Measurements from ENCODE around the gene SHLD1. TPM values are rescaled to one million over a fixed set of nuclear protein-coding genes. Genes with fewer than 3 reads are reported as not detected.

The SHLD1 gene
- total RNA-seq, 1 donor from 2014 or later, result 6.9 TPM

GRCh38 chr20:5890773-5891441 lies 140.7 kb downstream of the SHLD1 start:
- no peaks in the 10 kb centered on the region for H3K4me1 Mint-ChIP-seq

GRCh38 chr20:5893052-5893451 lies 142.9 kb downstream of the SHLD1 start:
- Mint-ChIP-seq H3K36me3 (ENCODE audit: low read depth) (no peaks in the 10 kb centered on the region), H3K4me3 (no peak overlapping the region), H3K27me3 (ENCODE audit: low read depth) (peaks cover 39% of the 10 kb centered on the region), H3K9me3 (no peaks in the 10 kb centered on the region), H3K4me1 (no peaks in the 10 kb centered on the region), H3K27ac (ENCODE audit: unreplicated experiment) (no peak overlapping the region)
- no peak for TF ChIP-seq CTCF (conservative IDR thresholded peaks at IDR 0.05)
- DNase-seq (ENCODE audit: low read depth, low spot score), result no peak

More at GRCh38 chr20:5890773-5891441, 140.7 kb downstream of the SHLD1 start:
- DNase-seq (ENCODE audit: low read depth, low spot score), result no peak
- Mint-ChIP-seq H3K9me3 (no peaks in the 10 kb centered on the region), H3K36me3 (ENCODE audit: low read depth) (no peaks in the 10 kb centered on the region), H3K27me3 (ENCODE audit: low read depth) (peaks cover 23% of the 10 kb centered on the region), H3K4me3 (no peak overlapping the region), H3K27ac (ENCODE audit: unreplicated experiment) (no peak overlapping the region)
- no peak for TF ChIP-seq CTCF (conservative IDR thresholded peaks at IDR 0.05)

GRCh38 chr20:5893621-5894020 lies 143.4 kb downstream of the SHLD1 start:
- no peak for TF ChIP-seq CTCF (conservative IDR thresholded peaks at IDR 0.05)
- no peak overlapping the region for H3K27ac Mint-ChIP-seq (ENCODE audit: unreplicated experiment)
- no peak for DNase-seq (ENCODE audit: low read depth, low spot score)
- H3K4me3 Mint-ChIP-seq, result no peak overlapping the region
- H3K4me1 Mint-ChIP-seq, result no peaks in the 10 kb centered on the region
- no peaks in the 10 kb centered on the region for H3K36me3 Mint-ChIP-seq (ENCODE audit: low read depth)
- no peaks in the 10 kb centered on the region for H3K9me3 Mint-ChIP-seq
- peaks cover 40% of the 10 kb centered on the region for H3K27me3 Mint-ChIP-seq (ENCODE audit: low read depth)

GRCh38 chr20:5895626-5896025 lies 145.4 kb downstream of the SHLD1 start:
- no peak overlapping the region for H3K27ac Mint-ChIP-seq (ENCODE audit: unreplicated experiment)
- no peaks in the 10 kb centered on the region for H3K36me3 Mint-ChIP-seq (ENCODE audit: low read depth)
- DNase-seq (ENCODE audit: low read depth, low spot score), result no peak
- no peaks in the 10 kb centered on the region for H3K4me1 Mint-ChIP-seq
- no peak overlapping the region for H3K4me3 Mint-ChIP-seq
- no peaks in the 10 kb centered on the region for H3K9me3 Mint-ChIP-seq
- H3K27me3 Mint-ChIP-seq (ENCODE audit: low read depth), result peaks cover 54% of the 10 kb centered on the region
- TF ChIP-seq CTCF (conservative IDR thresholded peaks at IDR 0.05), result no peak

GRCh38 chr20:5899444-5899843 lies 149.2 kb downstream of the SHLD1 start:
- no peak for DNase-seq (ENCODE audit: low read depth, low spot score)
- no peaks in the 10 kb centered on the region for H3K36me3 Mint-ChIP-seq (ENCODE audit: low read depth)
- no peaks in the 10 kb centered on the region for H3K4me1 Mint-ChIP-seq
- no peaks in the 10 kb centered on the region for H3K9me3 Mint-ChIP-seq
- peaks cover 61% of the 10 kb centered on the region for H3K27me3 Mint-ChIP-seq (ENCODE audit: low read depth)
- H3K4me3 Mint-ChIP-seq, result no peak overlapping the region
- H3K27ac Mint-ChIP-seq (ENCODE audit: unreplicated experiment), result no peak overlapping the region
- no peak for TF ChIP-seq CTCF (conservative IDR thresholded peaks at IDR 0.05)
